Thoracic aorta (tissue), 2 donors: ENCODE results near the gene LRP1B. TPM values are rescaled to one million over a fixed set of nuclear protein-coding genes. Genes with fewer than 3 reads are reported as not detected.

Experiments
- ATAC-seq: fragments of 150-250 bp; one replicate; pipeline ENCODE4 v1.8.0; 2017; ENCODE audit warnings: low read depth; ENCODE audit not compliant: insufficient number of reproducible peaks, low FRiP score
- DNase-seq: peaks from one replicate; pipeline ENCODE4 v3.0.0-alpha.2; 2020; ENCODE audit warnings: low spot score
- H3K27ac ChIP-seq, 2 donors: fragments of 200-600 bp; sonication (generic); 1 replicate in 1 of 2; 2 replicates in 1 of 2; pipeline ENCODE4 v1.5.1; 2016; ENCODE audit warnings: mild to moderate bottlenecking in 2 of 2, moderate library complexity in 2 of 2
- H3K27me3 ChIP-seq: fragments of 200-600 bp; sonication (generic); replicated peaks from 2 replicates; pipeline ENCODE4 v1.6.0; 2016; ENCODE audit warnings: mild to moderate bottlenecking; ENCODE audit not compliant: insufficient read depth
- H3K36me3 ChIP-seq: fragments of 200-600 bp; sonication (generic); one replicate; pipeline ENCODE4 v1.5.1; 2016
- H3K4me1 ChIP-seq, 2 donors: fragments of 200-600 bp; sonication (generic); 1 replicate in 1 of 2; 2 replicates in 1 of 2; pipeline versions ENCODE4 v1.5.1 to v1.6.0; 2016; ENCODE audit warnings: low read depth in 2 of 2, mild to moderate bottlenecking in 1 of 2; ENCODE audit not compliant: control insufficient read depth in 1 of 2
- H3K4me3 ChIP-seq: fragments of 200-600 bp; sonication (generic); 2 replicates; pipeline ENCODE4 v1.5.1; 2016; ENCODE audit warnings: mild to moderate bottlenecking
- H3K9me3 ChIP-seq: fragments of 200-600 bp; sonication (generic); 2 replicates; pipeline ENCODE4 v1.5.1; 2016
- total RNA-seq, 2 donors: library from RNA; depleted of rRNA; stranded (reverse); fragments of >200 nt; gene quantifications; one replicate each; pipeline versions ENCODE4 v1.1.0 to v1.2.3, GENCODE V29; 2016
- TF ChIP-seq, protein P1 (sequence below): fragments of 200-600 bp; sonication (generic); IDR thresholded peaks from one replicate; pipeline ENCODE4 v1.5.1; 2019; ENCODE audit warnings: antibody characterized with exemption

LRP1B gene
- total RNA-seq, 2 donors from 2014 or later = 0.27 to 0.28 TPM

DNA sequence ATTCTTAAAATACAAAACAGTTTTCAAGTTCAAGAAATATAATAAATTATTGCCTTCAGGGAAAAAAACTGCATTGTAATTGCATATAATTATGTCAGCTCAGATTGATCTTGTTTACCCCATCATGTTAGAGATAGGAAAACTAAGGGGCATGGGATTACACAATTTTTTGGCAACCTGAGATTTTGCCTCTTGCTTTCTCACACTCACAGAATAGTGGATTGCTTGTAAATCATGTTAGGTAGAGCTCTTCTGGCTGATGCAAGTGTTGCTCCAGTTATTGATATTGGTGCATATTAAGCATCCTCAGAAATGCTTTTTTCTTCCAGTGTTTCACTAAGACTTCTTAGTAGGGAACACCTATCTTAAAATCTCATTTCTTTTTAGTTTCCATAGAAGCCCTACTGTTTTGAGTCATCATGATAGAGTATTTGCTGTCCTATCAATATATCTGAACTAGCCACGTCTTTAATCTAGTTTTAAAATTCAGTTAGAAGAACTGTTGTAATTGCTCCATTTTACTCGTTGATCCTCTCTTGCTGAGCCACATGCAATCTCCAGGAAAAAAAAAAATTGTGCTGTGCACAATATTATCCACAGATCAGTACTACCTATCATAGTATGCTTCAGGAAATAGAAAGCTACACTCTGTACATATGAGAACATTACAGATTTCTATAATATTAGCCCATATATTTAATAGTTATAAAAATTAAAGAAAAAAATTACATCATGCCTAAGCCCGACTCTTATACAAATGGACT is 393.1 kb downstream of the LRP1B start:
- DNase-seq (no peak), ATAC-seq (no peak)
- Histone ChIP-seq H3K27me3 (no peaks in the 10 kb centered on the region), H3K9me3 (no peaks in the 10 kb centered on the region), H3K4me3 (no peak overlapping the region), H3K4me1 (no peaks in the 10 kb centered on the region), H3K36me3 (no peaks in the 10 kb centered on the region), H3K27ac (no peak overlapping the region)
- TF ChIP-seq, protein P1, sequence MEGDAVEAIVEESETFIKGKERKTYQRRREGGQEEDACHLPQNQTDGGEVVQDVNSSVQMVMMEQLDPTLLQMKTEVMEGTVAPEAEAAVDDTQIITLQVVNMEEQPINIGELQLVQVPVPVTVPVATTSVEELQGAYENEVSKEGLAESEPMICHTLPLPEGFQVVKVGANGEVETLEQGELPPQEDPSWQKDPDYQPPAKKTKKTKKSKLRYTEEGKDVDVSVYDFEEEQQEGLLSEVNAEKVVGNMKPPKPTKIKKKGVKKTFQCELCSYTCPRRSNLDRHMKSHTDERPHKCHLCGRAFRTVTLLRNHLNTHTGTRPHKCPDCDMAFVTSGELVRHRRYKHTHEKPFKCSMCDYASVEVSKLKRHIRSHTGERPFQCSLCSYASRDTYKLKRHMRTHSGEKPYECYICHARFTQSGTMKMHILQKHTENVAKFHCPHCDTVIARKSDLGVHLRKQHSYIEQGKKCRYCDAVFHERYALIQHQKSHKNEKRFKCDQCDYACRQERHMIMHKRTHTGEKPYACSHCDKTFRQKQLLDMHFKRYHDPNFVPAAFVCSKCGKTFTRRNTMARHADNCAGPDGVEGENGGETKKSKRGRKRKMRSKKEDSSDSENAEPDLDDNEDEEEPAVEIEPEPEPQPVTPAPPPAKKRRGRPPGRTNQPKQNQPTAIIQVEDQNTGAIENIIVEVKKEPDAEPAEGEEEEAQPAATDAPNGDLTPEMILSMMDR = no peak

DNA sequence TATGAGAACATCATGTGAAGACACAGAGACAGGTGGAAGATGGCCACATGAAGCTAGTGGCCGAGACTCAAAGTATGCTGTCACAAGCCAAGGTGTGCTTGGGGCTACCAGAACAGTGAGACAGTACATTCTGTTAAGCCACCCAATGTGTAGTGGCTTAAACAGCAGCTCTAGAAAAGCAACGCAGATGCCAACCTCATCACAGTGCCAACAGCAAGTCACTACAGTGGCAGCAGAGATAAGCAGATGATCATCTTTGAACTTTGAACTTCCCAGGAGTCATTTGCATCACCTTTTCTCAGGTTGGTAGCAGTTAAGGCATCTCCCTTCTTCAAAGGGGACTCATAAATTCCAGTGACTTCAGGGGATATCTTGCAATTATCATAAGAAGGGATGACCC is 394.4 kb downstream of the LRP1B start:
- Histone ChIP-seq H3K9me3 (no peaks in the 10 kb centered on the region), H3K27me3 (no peaks in the 10 kb centered on the region), H3K4me3 (no peak overlapping the region), H3K4me1 (no peaks in the 10 kb centered on the region), H3K27ac (no peak overlapping the region), H3K36me3 (no peaks in the 10 kb centered on the region)
- ATAC-seq (no peak), DNase-seq (no peak)
- TF ChIP-seq, protein P1 = no peak

DNA sequence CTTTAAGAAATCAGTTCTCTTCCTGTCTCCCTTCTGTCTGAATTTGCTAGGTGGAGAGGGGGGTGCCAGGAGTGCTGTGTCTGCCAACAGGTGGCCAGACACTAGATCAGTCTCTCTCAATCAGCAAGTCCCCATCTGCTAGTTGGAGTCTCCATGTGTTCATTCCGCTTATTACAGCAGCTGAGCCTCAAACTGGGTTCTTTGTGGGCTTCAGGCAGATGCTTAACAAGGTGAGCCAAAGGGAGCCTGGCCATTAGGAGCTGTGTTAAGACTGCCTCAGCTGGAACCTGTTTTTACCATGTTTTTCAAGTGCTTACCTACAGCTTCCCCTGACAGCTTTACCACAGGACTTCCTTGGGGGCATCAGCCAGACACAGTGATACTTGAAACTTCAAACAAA is 401.9 kb downstream of the LRP1B start:
- no peaks in the 10 kb centered on the region for H3K36me3 ChIP-seq
- TF ChIP-seq, protein P1 = no peak
- H3K4me3 ChIP-seq = no peak overlapping the region
- ATAC-seq (no peak), DNase-seq (no peak)
- H3K27ac ChIP-seq = no peak overlapping the region
- no peaks in the 10 kb centered on the region for H3K9me3 ChIP-seq
- no peaks in the 10 kb centered on the region for H3K27me3 ChIP-seq
- H3K4me1 ChIP-seq = no peaks in the 10 kb centered on the region

DNA sequence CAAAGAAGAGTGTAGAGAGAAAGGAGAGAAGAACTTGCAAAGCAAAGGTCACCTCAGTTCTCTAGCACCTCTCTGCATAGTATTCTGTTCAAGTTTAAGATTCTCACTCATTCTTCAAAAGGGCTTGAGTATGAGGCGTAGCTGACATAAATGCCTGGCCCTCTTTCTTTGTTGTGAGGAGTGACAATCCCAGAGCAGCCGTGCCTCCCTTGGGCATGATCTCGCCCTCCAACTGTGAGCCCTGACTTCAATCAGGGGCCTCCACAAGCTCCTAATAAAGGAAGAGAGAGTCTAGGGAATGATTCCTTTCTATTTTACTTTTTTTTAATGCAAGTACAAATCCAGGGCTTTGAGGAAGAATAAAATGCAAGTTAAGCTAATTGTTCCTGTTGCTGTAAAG is 402.7 kb downstream of the LRP1B start:
- TF ChIP-seq, protein P1 = no peak
- ATAC-seq = no peak
- H3K36me3 ChIP-seq = no peaks in the 10 kb centered on the region

DNA sequence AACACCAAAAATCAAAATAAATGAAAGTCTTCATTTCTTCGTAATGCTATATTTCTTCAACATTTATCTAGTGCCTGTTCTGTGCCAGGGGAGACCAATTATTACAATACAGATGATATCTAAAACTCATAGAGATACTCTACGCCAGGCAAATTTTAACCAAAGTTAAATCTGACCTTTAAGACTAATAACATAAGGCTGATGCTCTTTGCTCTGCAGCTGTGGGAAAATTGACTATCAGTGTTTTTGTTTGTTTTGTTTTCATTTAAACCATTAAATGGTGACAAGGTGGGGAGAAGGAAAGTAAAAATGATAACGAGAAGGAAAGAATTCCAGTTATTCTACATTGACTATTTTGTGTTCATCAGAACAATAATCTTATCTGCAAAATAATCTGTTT is 406.4 kb downstream of the LRP1B start:
- Histone ChIP-seq H3K4me3 (no peak overlapping the region), H3K9me3 (no peaks in the 10 kb centered on the region), H3K27ac (no peak overlapping the region), H3K27me3 (no peaks in the 10 kb centered on the region), H3K36me3 (no peaks in the 10 kb centered on the region), H3K4me1 (no peaks in the 10 kb centered on the region)
- TF ChIP-seq, protein P1 = no peak
- ATAC-seq = no peak
- no peak for DNase-seq

More for the DNA sequence above, 402.7 kb downstream of the LRP1B start:
- H3K27me3 ChIP-seq = no peaks in the 10 kb centered on the region
- H3K27ac ChIP-seq = no peak overlapping the region
- DNase-seq = no peak
- no peaks in the 10 kb centered on the region for H3K9me3 ChIP-seq
- no peaks in the 10 kb centered on the region for H3K4me1 ChIP-seq
- no peak overlapping the region for H3K4me3 ChIP-seq
